GM19193 (cell line): Measurements from ENCODE around the gene ANKRD1.

Experiments
- POLR2A ChIP-seq: IDR thresholded peaks from 4 replicates; pipeline ENCODE4 v1.6.1; 2011; ENCODE audit not compliant: insufficient read depth, insufficient read length; ENCODE audit errors: extremely low read depth

The ANKRD1 gene

DNA sequence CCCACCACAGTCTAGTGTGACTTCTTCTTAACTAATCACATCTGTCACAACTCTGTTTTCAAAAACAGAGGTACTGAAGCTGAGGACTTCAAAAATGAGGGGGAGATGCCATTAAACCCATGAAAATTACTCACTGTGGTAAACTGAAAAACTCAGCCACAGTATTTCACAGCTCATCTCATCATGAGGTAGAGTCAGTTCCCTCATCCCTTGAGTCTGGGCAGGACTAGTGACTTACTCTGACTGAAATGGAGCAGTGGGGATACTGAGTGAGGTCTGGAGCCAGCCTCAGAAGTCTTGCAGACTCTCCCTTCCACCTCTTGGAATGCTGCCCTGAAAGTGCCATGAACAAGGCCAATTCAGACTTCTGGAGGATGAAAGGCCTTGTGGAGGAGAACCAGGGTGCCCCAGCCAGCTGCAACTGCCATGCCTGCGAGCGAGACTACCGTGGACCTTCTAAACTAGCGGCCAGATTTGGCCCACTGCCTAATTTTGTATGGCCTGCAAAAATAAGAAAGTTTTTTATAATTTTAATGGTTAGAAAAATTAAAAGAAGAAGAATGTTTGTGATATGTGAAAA, 24.7 kb upstream of the ANKRD1 start:
- no peak for TF ChIP-seq POLR2A

DNA sequence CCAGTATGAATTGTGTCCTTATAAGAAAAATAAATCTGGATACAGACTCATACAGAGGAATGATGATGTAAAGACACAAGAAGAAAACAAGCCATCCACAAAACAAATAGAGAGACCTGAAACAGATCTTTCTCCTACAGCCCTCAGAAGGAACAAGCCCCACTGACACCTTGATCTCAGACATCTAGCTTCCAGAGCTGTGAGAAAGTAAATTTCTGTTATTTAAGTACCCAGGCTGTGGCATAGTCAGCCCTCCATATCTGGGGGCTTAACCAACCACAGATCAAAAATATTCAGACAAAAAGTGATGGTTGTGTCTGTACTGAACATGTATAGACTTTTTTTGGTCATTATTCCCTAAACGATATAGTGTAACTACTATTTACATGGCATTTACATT, 23.9 kb upstream of the ANKRD1 start:
- TF ChIP-seq POLR2A, result no peak

DNA sequence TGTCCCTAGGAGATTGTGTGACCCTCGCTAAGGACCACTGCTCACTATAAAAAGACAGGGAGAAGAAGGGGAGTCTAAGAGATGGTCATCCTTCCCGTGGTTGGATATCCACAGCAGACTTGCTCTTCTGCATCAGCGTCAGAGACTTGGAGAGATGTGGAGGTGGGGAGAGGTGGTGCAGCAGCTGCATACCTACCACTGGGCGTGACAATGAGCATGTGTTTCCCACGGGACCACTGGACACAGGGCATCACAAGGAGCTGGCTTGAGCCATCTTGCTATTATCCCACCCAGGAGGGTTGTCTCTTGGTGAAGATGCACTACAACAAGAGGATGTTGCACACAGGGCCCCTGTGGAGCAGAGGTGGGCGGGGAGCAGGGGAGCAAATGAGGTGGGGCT, 18.8 kb upstream of the ANKRD1 start:
- TF ChIP-seq POLR2A, result no peak

DNA sequence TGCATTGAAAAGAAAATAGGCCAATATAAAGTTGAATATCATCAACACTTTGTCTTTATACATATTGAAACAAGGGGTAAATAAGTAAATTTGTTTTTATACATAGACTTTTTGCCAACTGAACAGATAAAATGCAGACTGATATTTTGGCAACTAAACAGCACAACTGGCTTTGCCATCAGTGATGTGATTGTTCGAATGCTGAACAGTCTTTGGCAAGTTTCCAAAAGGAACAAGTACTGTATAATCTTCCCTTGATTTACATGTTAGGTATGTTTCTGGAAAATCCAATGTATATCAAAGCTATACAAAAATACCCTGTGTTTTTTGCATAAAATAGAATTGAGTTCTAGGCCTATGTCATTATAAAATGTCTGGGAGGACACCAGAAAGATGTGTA, 18.2 kb upstream of the ANKRD1 start:
- no peak for TF ChIP-seq POLR2A

DNA sequence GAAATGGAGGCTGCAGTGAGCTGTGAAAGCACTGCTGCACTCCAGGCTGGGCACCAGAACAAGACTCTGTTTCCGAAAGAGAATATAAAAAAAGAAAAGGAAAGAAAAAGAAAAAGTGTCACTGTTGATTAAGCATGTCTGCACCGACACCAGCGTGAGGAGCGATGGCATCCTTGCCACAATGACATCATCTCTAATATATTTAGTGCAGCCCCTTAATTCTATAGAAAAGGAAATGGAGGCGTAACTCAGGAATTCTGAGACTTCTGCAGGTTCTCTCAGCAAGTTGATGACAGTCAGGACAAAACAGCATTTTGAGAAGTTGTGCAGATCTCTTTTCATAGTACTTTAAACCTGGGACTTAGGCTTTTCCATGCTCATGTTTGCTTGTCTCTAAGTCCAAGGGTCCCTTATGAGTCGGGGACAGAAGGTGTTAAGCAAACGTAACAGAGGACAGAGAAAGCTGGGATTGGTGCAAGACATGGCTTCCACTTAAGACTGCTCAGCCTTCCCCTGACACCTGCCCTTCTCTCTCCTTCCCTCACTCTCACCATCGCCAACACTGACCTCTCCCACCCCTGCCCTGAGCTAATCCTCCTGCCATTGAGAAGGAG, 16.9 kb upstream of the ANKRD1 start:
- TF ChIP-seq POLR2A, result no peak

GRCh38 chr10:90936276-90936659, 15.4 kb upstream of the ANKRD1 start:
- TF ChIP-seq POLR2A, result no peak

- TF ChIP-seq POLR2A, result no peak
Measured at GRCh38 chr10:90935581-90936275, 14.8 kb upstream of the ANKRD1 start.

- no peak for TF ChIP-seq POLR2A
Measured at GRCh38 chr10:90930971-90931871, 10.3 kb upstream of the ANKRD1 start.

GRCh38 chr10:90930070-90930837, 9.4 kb upstream of the ANKRD1 start:
- no peak for TF ChIP-seq POLR2A

DNA sequence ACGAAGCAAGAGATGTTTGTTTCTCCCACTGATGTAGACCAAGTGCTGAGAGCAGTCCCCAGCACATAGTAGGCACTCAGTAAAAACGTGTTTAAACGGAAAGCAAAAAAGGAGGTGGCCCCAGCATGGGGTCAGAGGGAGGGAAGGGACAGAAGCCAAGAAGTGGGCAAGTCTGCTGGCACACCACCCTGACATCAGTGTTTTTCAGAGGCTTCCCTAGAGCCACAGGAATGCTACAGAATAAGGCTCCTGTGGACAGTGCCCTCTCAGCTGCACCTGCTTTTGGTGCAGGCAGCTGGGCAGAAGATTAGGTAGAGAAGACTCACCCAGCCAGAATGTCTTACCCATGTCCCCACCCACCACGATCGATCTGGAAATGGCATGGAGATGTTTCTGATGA, 8.3 kb upstream of the ANKRD1 start:
- TF ChIP-seq POLR2A, result no peak

- no peak for TF ChIP-seq POLR2A
Measured at GRCh38 chr10:90927293-90927692, 6.4 kb upstream of the ANKRD1 start.

DNA sequence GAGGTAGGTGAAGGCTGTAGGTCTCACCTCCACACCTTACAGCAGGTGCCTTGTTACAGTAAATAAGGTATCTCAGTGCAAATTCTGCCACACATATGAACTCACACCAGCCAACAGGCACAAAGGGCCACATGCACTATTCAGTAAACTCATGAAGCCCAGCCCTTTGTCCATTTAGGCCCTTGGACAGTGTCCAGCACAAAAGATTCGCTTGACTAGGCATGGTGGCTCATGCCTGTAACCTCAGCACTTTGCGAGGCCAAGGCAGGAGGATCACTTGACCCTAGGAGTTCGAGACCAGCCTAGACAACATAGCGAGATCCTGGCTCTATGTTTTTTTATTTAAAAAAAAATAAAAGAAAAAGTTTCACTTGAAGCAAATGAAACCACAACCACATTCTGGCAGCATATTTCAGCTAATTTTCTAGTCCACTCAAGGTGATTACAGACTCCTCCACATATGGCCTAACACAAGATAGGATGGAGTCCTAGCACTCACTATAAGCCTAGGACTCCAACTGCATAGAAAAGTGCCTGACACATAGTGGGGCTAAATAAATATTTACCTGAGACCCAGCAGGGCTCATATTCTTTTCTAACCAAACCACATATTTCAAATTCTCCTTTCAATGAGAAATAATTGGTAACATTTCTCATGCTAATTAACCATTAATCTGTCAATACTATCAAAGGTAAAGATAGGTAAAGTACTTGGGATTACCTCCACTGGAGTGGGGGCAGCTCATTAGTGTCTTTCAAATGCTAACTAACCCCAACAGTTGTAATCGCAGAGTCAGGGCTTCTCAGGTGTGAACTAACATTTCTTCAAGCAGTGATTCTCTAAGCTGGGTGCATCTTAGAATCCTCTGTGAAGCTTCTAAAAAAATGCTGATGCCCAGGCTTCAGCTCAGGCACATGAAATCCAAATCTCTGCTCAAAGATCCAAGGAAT, 4.5 kb upstream of the ANKRD1 start:
- no peak for TF ChIP-seq POLR2A

- TF ChIP-seq POLR2A, result no peak
Measured at GRCh38 chr10:90924552-90924951, 3.7 kb upstream of the ANKRD1 start.
